A673 (cell line): ENCODE results near the gene IL21. TPM values are rescaled to one million over a fixed set of nuclear protein-coding genes. Genes with fewer than 3 reads are reported as not detected.

Experiments used
- BruUV-seq: library from RNA; stranded (reverse); fragments of 400-500 nt; replicated peaks from 2 replicates; lab custom pipeline; 2021; lab: Mats Ljungman, UMichigan
- CTCF ChIA-PET: fragments of 300-600 bp; sonication (Branson Sonifier 250); formaldehyde crosslinking; loops from one replicate; lab custom pipeline; 2022; ENCODE audit warnings: antibody characterized with exemption; lab: Charles Lee
- POLR2A ChIA-PET: fragments of 300-600 bp; sonication (Branson Sonifier 250); formaldehyde crosslinking; loops from one replicate; lab custom pipeline; 2022; ENCODE audit warnings: antibody characterized with exemption; ENCODE audit not compliant: low non-redundant PET; lab: Charles Lee
- DNase-seq: peaks from one replicate; pipeline ENCODE4 v3.0.0-alpha.2; 2015; ENCODE audit warnings: low spot score
- H3K27ac ChIP-seq: fragments of 200-600 bp; sonication (generic); 2 replicates; pipeline ENCODE4 v1.5.1; 2016; ENCODE audit warnings: mixed run types, low read depth, mild to moderate bottlenecking, mixed read lengths, antibody characterized with exemption, low read length; ENCODE audit not compliant: poor library complexity, severe bottlenecking
- H3K27me3 ChIP-seq: fragments of 200-600 bp; sonication (generic); replicated peaks from 2 replicates; pipeline ENCODE4 v1.6.1; 2017; ENCODE audit warnings: mixed run types, low read depth, mild to moderate bottlenecking, mixed read lengths, antibody characterized with exemption, low read length; ENCODE audit not compliant: insufficient read depth, poor library complexity
- H3K36me3 ChIP-seq: fragments of 200-600 bp; sonication (generic); 2 replicates; pipeline ENCODE4 v1.6.1; 2016; ENCODE audit warnings: mixed run types, mild to moderate bottlenecking, mixed read lengths, antibody characterized with exemption, low read length; ENCODE audit not compliant: insufficient read depth, poor library complexity, severe bottlenecking
- H3K4me1 ChIP-seq: fragments of 200-600 bp; sonication (generic); 2 replicates; pipeline ENCODE4 v1.6.1; 2017; ENCODE audit warnings: mixed run types, mild to moderate bottlenecking, mixed read lengths, antibody characterized with exemption, low read length; ENCODE audit not compliant: insufficient read depth, poor library complexity, severe bottlenecking
- H3K4me3 ChIP-seq: fragments of 200-600 bp; sonication (generic); 2 replicates; pipeline ENCODE4 v1.5.1; 2016; ENCODE audit warnings: low read depth, mixed run types, mild to moderate bottlenecking, mixed read lengths, low read length; ENCODE audit not compliant: poor library complexity, severe bottlenecking
- H3K9me3 ChIP-seq: fragments of 200-600 bp; sonication (generic); 2 replicates; pipeline ENCODE4 v1.6.1; 2016; ENCODE audit warnings: mixed run types, low read depth, mild to moderate bottlenecking, mixed read lengths, antibody characterized with exemption, low read length; ENCODE audit not compliant: poor library complexity, severe bottlenecking
- EZH2 ChIP-seq: fragments of 200-600 bp; sonication (generic); IDR thresholded peaks from 2 replicates; pipeline ENCODE4 v1.6.1; 2017; ENCODE audit warnings: borderline replicate concordance, low read depth, mild to moderate bottlenecking, mixed read lengths, antibody characterized with exemption, low read length; ENCODE audit not compliant: poor library complexity, severe bottlenecking
- intact Hi-C: fragments of 100-400 bp; cut with micrococcal nuclease; formaldehyde crosslinking; loops from one replicate; pipeline ENCODE4 v1.10.0; 2022; ENCODE audit not compliant: unreplicated experiment
- total RNA-seq: library from RNA; stranded (reverse); gene quantifications from 2 replicates; pipeline ENCODE4 v1.2.3, GENCODE V29; 2021
- TF ChIP-seq, protein P1 (sequence below): fragments of 300-800, 200-600 bp; sonication (generic); conservative IDR thresholded peaks from 2 replicates; pipeline ENCODE4 v1.5.1; 2017; ENCODE audit warnings: low read depth, mild to moderate bottlenecking, antibody characterized with exemption, low read length, moderate library complexity, mixed read lengths

IL21 gene
- total RNA-seq, 1 experiment from 2014 or later: not detected

DNA sequence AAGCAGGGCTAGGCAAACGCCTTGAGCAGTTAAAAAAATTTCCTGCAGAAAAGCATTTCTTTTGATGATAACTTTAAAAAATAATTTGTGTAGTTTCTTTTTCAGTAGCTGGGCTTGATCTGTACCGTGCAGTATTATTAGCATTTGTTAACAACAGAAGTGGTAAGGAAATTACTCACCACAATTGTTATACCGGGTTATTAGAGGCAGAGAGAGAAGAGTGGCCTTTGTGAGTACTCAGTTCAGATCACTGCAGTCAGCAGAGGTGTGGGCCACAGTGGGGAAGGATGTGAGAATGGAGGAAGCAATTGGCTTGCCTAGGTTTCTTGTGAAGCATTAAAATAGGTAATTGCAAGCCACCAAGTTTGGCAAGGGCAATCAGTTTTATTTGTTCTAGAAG is 14.3 kb upstream of the IL21 start:
- intact Hi-C loops: no loop called here
- DNase-seq: no peak
- POLR2A ChIA-PET: no interaction called here
- CTCF ChIA-PET: no interaction called here
- BruUV-seq: no TSS peak
- Histone ChIP-seq H3K9me3 (no peaks in the 10 kb centered on the region), H3K4me1 (no peaks in the 10 kb centered on the region), H3K36me3 (no peaks in the 10 kb centered on the region), H3K27ac (no peak overlapping the region), H3K4me3 (no peak overlapping the region), H3K27me3 (no peaks in the 10 kb centered on the region)
- no peak for TF ChIP-seq EZH2
- TF ChIP-seq, protein P1, sequence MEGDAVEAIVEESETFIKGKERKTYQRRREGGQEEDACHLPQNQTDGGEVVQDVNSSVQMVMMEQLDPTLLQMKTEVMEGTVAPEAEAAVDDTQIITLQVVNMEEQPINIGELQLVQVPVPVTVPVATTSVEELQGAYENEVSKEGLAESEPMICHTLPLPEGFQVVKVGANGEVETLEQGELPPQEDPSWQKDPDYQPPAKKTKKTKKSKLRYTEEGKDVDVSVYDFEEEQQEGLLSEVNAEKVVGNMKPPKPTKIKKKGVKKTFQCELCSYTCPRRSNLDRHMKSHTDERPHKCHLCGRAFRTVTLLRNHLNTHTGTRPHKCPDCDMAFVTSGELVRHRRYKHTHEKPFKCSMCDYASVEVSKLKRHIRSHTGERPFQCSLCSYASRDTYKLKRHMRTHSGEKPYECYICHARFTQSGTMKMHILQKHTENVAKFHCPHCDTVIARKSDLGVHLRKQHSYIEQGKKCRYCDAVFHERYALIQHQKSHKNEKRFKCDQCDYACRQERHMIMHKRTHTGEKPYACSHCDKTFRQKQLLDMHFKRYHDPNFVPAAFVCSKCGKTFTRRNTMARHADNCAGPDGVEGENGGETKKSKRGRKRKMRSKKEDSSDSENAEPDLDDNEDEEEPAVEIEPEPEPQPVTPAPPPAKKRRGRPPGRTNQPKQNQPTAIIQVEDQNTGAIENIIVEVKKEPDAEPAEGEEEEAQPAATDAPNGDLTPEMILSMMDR: no peak

DNA sequence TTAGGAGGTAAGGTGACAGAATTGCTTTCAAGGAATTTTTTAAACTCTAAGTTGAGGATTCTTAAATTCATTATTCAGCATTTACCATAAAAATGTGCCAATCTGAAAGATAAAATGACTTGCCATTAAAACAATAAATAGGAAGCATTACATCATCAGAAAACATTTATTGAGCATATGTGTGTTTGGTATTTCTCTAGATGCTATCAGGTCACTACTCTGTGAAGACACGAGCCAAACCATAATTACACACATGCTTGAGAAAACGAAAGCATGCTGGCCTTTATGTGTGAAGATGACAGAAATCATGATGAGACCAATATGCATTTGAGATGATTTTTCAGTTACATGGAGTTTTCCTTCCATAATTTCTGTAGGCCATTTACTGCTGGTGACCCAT is 12.3 kb upstream of the IL21 start:
- intact Hi-C loops: no loop called here
- Histone ChIP-seq H3K4me1 (no peaks in the 10 kb centered on the region), H3K27ac (no peak overlapping the region), H3K9me3 (no peaks in the 10 kb centered on the region), H3K27me3 (no peaks in the 10 kb centered on the region), H3K36me3 (no peaks in the 10 kb centered on the region), H3K4me3 (no peak overlapping the region)
- POLR2A ChIA-PET: no interaction called here
- DNase-seq: no peak
- no peak for TF ChIP-seq EZH2
- TF ChIP-seq, protein P1: no peak
- CTCF ChIA-PET: no interaction called here
- BruUV-seq: no TSS peak

DNA sequence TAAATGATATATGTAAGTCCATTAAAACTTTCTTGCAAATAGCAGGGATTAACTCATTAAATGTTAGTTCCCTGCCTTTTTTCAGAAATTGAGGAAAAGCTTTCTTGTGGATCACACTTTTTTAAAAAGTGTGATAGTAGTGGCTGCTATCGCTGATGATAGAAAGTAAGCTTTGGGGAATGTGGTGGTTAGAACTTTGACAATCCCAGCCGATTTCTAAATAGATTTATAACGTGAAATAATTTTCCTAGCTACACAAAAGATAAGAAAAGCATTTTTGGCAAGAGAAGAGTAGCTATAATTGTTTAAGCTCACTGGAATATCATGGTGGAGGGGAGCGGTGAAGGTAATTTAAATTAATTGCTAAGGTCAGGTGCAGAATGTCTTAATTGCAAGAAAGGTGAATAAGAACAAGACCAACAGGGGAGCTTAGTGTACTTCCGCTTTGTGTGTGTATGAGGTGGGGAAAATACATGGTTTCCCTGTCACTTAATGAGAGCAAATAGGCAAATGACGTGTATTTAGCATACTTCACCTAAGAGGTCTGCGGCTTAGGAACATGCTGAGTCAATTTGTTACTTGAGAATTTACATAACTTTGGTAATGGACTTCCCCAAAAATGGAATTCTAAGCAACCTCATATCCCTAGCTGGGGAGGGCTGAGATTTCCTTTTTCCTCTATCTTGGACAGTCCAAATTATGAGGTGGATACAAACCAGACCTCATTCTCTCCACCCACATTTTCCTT is 11.7 kb upstream of the IL21 start:
- Histone ChIP-seq H3K4me1 (no peaks in the 10 kb centered on the region), H3K36me3 (no peaks in the 10 kb centered on the region), H3K4me3 (no peak overlapping the region), H3K27me3 (no peaks in the 10 kb centered on the region), H3K9me3 (no peaks in the 10 kb centered on the region), H3K27ac (no peak overlapping the region)
- TF ChIP-seq, protein P1: no peak
- TF ChIP-seq EZH2: no peak
- ChIA-PET POLR2A (no interaction called here), CTCF (no interaction called here)
- no peak for DNase-seq
- intact Hi-C loops: no loop called here
- BruUV-seq: no TSS peak
